Esophagus squamous epithelium (tissue), 4 donors: ENCODE data around the gene CCDC40.

Experiments
- POLR2A ChIP-seq, 4 donors: fragments of 450-650 bp; IDR thresholded peaks; one replicate each; pipeline ENCODE4 v1.6.1; 2017; ENCODE audit warnings: antibody characterized with exemption in 4 of 4, mild to moderate bottlenecking in 4 of 4, moderate library complexity in 3 of 4
- TF ChIP-seq, protein P1 (sequence below), 6 experiments: fragments of 450-650 bp in 4 of 6; fragments of 200-600 bp in 2 of 6; sonication (generic) in 2 of 6; IDR thresholded peaks; one replicate each; pipeline ENCODE4 v1.5.1; 2016 to 2019; ENCODE audit warnings: antibody characterized with exemption in 6 of 6, mild to moderate bottlenecking in 4 of 6, moderate library complexity in 4 of 6

DNA sequence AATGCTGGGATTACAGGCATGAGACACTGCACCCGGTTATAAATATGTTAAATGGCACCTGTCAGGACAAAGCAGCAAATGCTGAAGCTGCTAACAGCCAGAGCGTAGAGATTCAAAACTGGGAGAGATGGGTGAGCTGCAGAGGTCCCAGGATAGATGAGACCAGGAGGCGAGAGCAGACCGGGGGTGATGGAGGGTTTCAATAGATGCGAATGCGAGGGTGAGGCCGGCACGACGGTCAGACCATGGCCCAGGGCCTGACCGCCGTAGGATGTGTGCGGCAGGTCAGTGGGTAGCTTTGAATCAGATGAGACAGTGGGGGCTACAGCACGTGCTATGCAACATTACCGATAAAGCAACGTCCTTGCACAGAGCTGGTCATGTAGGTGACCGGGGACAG is 14.3 kb downstream of the CCDC40 start:
- TF ChIP-seq, protein P1, sequence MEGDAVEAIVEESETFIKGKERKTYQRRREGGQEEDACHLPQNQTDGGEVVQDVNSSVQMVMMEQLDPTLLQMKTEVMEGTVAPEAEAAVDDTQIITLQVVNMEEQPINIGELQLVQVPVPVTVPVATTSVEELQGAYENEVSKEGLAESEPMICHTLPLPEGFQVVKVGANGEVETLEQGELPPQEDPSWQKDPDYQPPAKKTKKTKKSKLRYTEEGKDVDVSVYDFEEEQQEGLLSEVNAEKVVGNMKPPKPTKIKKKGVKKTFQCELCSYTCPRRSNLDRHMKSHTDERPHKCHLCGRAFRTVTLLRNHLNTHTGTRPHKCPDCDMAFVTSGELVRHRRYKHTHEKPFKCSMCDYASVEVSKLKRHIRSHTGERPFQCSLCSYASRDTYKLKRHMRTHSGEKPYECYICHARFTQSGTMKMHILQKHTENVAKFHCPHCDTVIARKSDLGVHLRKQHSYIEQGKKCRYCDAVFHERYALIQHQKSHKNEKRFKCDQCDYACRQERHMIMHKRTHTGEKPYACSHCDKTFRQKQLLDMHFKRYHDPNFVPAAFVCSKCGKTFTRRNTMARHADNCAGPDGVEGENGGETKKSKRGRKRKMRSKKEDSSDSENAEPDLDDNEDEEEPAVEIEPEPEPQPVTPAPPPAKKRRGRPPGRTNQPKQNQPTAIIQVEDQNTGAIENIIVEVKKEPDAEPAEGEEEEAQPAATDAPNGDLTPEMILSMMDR (IDR thresholded peaks at IDR 0.05): no peak
- TF ChIP-seq POLR2A (IDR thresholded peaks at IDR 0.05): no peak
